ENCODE measurements around the gene HJURP. TPM values are rescaled to one million over a fixed set of nuclear protein-coding genes. Genes with fewer than 3 reads are reported as not detected.

The HJURP gene
- polyA plus RNA-seq, 2 of the 4 experiments (the other 2 are of a cell fraction), result 103 to 111 TPM

GRCh38 chr2:233853353-233853752 lies 982 bp downstream of the HJURP start:
- FAIRE-seq (no peak), DNase-seq (ENCODE audit: low read depth in 1 of 2, low spot score in 1 of 2) (peak in 1 of 2 experiments; percentile 34), ATAC-seq (no peak)
- TF ChIP-seq CHD2 (IDR thresholded peaks at IDR 0.05; ENCODE audit: low read length, partially characterized antibody), result no peak
- no peak for TF ChIP-seq ATOH8 (CRISPR knock-in tag; IDR thresholded peaks at IDR 0.05; ENCODE audit: low read depth)
- TF ChIP-seq CEBPB (IDR thresholded peaks at IDR 0.05), result no peak
- TF ChIP-seq POLR2A (IDR thresholded peaks at IDR 0.05; ENCODE audit: low read length), result no peak
- TF ChIP-seq RFX5 (IDR thresholded peaks at IDR 0.05), result no peak
- peak overlapping the region; percentile 85 to 97 for H3K27ac ChIP-seq
- POLR2A ChIA-PET, result no interaction called here
- H3K4me3 ChIP-seq, result peak overlapping the region; percentile 76
- peak overlapping the region; percentile 87 for H3K4me2 ChIP-seq
- CTCF ChIA-PET, result interaction anchor here (0.7 to 1.0 kb wide), 2 partner anchors 9 to 366 kb away, joined by 3 read pairs; no protein-coding TSS in a partner anchor
- peaks cover 56% of the 10 kb centered on the region for H3K4me1 ChIP-seq
- H3K9me3 ChIP-seq, result no peaks in the 10 kb centered on the region
- WGBS (ENCODE audit: missing lambda C conversion rate), result 0% methylated on average over 8 of the region's 8 CpGs

GRCh38 chr2:233852056-233852455 lies 2.3 kb downstream of the HJURP start:
- Histone ChIP-seq H3K4me1 (peaks cover 57% of the 10 kb centered on the region), H3K27ac (peak overlapping the region; percentile 85 to 97), H3K4me2 (peak overlapping the region; percentile 87), H3K4me3 (peak overlapping the region; percentile 76), H3K9me3 (no peaks in the 10 kb centered on the region)
- FAIRE-seq, result no peak
- ChIA-PET POLR2A (no interaction called here), CTCF (interaction anchor here (1.6 kb wide), 1 partner anchor 13 kb away, joined by 3 read pairs; no protein-coding TSS in a partner anchor)
- no peak for ATAC-seq
- TF ChIP-seq CEBPB (IDR thresholded peaks at IDR 0.05) (peak in 1 of 2 experiments; percentile 18; a peak in 1 of 4 replicates), SMC3 (IDR thresholded peaks at IDR 0.05) (no peak), BHLHE40 (IDR thresholded peaks at IDR 0.05; ENCODE audit: low read depth, low read length) (0 out of 2 replicates have a peak, but pooled peaks have one; percentile 68), GATA3 (IDR thresholded peaks at IDR 0.05; ENCODE audit: borderline replicate concordance) (0 out of 2 replicates have a peak, but pooled peaks have one; percentile 16), USF2 (IDR thresholded peaks at IDR 0.05) (peak; percentile 69), CHD4 (IDR thresholded peaks at IDR 0.05; ENCODE audit: borderline replicate concordance) (no peak), POLR2A (IDR thresholded peaks at IDR 0.05; ENCODE audit: low read length) (no peak), MYC (IDR thresholded peaks at IDR 0.05; ENCODE audit: borderline replicate concordance, low read length) (no peak), JUN (IDR thresholded peaks at IDR 0.05) (peak in 1 of 2 experiments; percentile 56; a peak in 2 of 5 replicates), NR3C1 (IDR thresholded peaks at IDR 0.05) (no peak), NPAS2 (CRISPR knock-in tag; IDR thresholded peaks at IDR 0.05; ENCODE audit: borderline replicate concordance) (peak; percentile 82), MAX (IDR thresholded peaks at IDR 0.05) (peak; percentile 67), EHMT2 (IDR thresholded peaks at IDR 0.05; ENCODE audit: low read depth) (no peak), FOSL2 (IDR thresholded peaks at IDR 0.05) (no peak), FOSL2 (CRISPR knock-in tag; IDR thresholded peaks at IDR 0.05) (no peak)
- DNase-seq (ENCODE audit: low read depth in 1 of 2, low spot score in 1 of 2), result peak in 1 of 2 experiments; percentile 51
- 2% methylated on average over 3 of the region's 3 CpGs for WGBS (ENCODE audit: missing lambda C conversion rate)

- TF ChIP-seq FOSL2 (IDR thresholded peaks at IDR 0.05) (no peak), FOSL2 (CRISPR knock-in tag; IDR thresholded peaks at IDR 0.05) (no peak), HOXA7 (CRISPR knock-in tag; IDR thresholded peaks at IDR 0.05) (0 out of 2 replicates have a peak, but pooled peaks have one; percentile 18)
- no peaks in the 10 kb centered on the region for H3K9me3 ChIP-seq
- WGBS (ENCODE audit: missing lambda C conversion rate), result 48% methylated on average over 6 of the region's 6 CpGs
- H3K4me1 ChIP-seq, result peaks cover 64% of the 10 kb centered on the region
- DNase-seq (ENCODE audit: low read depth in 1 of 2, low spot score in 1 of 2) (no peak), FAIRE-seq (no peak), ATAC-seq (no peak)
- peak overlapping the region; percentile 87 for H3K4me2 ChIP-seq
- ChIA-PET CTCF (interaction anchor here (1.6 kb wide), 1 partner anchor 12 kb away, joined by 3 read pairs; no protein-coding TSS in a partner anchor), POLR2A (no interaction called here)
- H3K4me3 ChIP-seq, result peak overlapping the region; percentile 76
- H3K27ac ChIP-seq, result peak overlapping the region; percentile 83 to 85
Observed at GRCh38 chr2:233851169-233851568, 3.2 kb downstream of the HJURP start.

GRCh38 chr2:233850745-233851144 lies 3.6 kb downstream of the HJURP start:
- ATAC-seq, result no peak
- peak overlapping the region; percentile 87 for H3K4me2 ChIP-seq
- H3K9me3 ChIP-seq, result no peaks in the 10 kb centered on the region
- no peak for TF ChIP-seq HDAC2 (IDR thresholded peaks at IDR 0.05)
- TF ChIP-seq SMC3 (IDR thresholded peaks at IDR 0.05), result no peak
- TF ChIP-seq GATA3 (IDR thresholded peaks at IDR 0.05; ENCODE audit: borderline replicate concordance), result no peak
- TF ChIP-seq ELK1 (IDR thresholded peaks at IDR 0.05; ENCODE audit: low read depth, low read length), result no peak
- TF ChIP-seq MAX (IDR thresholded peaks at IDR 0.05), result no peak
- TF ChIP-seq FOXS1 (CRISPR knock-in tag; IDR thresholded peaks at IDR 0.05), result no peak
- no peak for TF ChIP-seq EP300 (IDR thresholded peaks at IDR 0.05)
- ChIA-PET CTCF (interaction anchor here (1.5 to 1.6 kb wide), 2 partner anchors 18 to 402 kb away, joined by 5 to 7 read pairs; no protein-coding TSS in a partner anchor), POLR2A (no interaction called here)
- peaks cover 64% of the 10 kb centered on the region for H3K4me1 ChIP-seq
- FAIRE-seq, result no peak
- 64% methylated on average over 5 of the region's 7 CpGs for WGBS (ENCODE audit: missing lambda C conversion rate)
- peak overlapping the region; percentile 76 for H3K4me3 ChIP-seq
- DNase-seq (ENCODE audit: low read depth in 1 of 2, low spot score in 1 of 2), result no peak
- peak overlapping the region; percentile 83 to 85 for H3K27ac ChIP-seq
